ENCODE data around the gene RB1.

- no peak for TF ChIP-seq CTCF (IDR thresholded peaks at IDR 0.05)
- TF ChIP-seq, protein P1, sequence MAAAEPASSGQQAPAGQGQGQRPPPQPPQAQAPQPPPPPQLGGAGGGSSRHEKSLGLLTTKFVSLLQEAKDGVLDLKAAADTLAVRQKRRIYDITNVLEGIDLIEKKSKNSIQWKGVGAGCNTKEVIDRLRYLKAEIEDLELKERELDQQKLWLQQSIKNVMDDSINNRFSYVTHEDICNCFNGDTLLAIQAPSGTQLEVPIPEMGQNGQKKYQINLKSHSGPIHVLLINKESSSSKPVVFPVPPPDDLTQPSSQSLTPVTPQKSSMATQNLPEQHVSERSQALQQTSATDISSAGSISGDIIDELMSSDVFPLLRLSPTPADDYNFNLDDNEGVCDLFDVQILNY (CRISPR knock-in tag; IDR thresholded peaks at IDR 0.05) = no peak
- no peak for TF ChIP-seq CREB1 (CRISPR knock-in tag; IDR thresholded peaks at IDR 0.05)
- no peak for TF ChIP-seq ESRRA (CRISPR knock-in tag; IDR thresholded peaks at IDR 0.05; ENCODE audit: borderline replicate concordance)
- TF ChIP-seq ATF6 (CRISPR knock-in tag; IDR thresholded peaks at IDR 0.05) = no peak
- TF ChIP-seq, protein P2, sequence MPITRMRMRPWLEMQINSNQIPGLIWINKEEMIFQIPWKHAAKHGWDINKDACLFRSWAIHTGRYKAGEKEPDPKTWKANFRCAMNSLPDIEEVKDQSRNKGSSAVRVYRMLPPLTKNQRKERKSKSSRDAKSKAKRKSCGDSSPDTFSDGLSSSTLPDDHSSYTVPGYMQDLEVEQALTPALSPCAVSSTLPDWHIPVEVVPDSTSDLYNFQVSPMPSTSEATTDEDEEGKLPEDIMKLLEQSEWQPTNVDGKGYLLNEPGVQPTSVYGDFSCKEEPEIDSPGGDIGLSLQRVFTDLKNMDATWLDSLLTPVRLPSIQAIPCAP (CRISPR knock-in tag; IDR thresholded peaks at IDR 0.05) = no peak
- TF ChIP-seq, protein P3, sequence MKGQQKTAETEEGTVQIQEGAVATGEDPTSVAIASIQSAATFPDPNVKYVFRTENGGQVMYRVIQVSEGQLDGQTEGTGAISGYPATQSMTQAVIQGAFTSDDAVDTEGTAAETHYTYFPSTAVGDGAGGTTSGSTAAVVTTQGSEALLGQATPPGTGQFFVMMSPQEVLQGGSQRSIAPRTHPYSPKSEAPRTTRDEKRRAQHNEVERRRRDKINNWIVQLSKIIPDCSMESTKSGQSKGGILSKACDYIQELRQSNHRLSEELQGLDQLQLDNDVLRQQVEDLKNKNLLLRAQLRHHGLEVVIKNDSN (CRISPR knock-in tag; IDR thresholded peaks at IDR 0.05) = no peak
- TF ChIP-seq, protein P4, sequence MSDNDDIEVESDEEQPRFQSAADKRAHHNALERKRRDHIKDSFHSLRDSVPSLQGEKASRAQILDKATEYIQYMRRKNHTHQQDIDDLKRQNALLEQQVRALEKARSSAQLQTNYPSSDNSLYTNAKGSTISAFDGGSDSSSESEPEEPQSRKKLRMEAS (CRISPR knock-in tag; IDR thresholded peaks at IDR 0.05) = no peak
- TF ChIP-seq, protein P5, sequence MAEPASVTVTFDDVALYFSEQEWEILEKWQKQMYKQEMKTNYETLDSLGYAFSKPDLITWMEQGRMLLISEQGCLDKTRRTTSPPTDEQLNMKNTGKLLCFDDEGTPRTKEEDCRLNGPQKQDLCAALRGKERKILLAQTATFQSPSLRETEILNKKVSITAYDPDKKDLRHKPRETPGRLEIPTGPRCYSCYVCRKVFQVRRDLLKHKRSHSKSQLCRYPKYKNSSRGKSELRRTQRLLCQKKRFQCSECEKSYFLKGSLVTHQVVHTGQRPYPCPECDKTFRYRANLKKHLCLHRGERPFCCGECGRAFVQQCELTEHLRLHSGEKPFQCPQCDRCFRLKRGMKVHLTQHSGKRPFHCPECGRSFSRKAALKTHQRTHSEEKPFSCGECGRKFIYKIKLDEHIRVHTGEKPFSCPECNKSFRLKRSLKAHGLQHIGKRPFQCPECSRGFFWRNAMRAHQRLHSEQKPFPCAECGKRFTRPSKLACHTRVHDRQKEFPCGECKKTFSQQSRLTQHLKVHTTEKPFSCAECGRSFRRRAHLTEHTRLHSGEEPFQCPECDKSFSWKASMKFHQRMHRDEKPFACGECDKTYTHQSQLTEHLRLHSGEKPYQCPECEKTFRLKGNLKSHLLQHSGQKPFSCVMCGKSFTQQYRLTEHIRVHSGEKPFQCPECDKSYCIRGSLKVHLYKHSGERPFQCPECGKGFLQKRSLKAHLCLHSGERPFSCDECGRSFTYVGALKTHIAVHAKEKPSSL (CRISPR knock-in tag; conservative IDR thresholded peaks at IDR 0.05) = no peak
These were observed 4.0 kb upstream of the RB1 start for GRCh38 chr13:48299591-48299990.
